Spleen (tissue), 11 donors: ENCODE data around the gene PTPN11. TPM values are rescaled to one million over a fixed set of nuclear protein-coding genes. Genes with fewer than 3 reads are reported as not detected.

Experiments used
- DNase-seq: peaks from one replicate; pipeline ENCODE4 v3.0.0-alpha.2; 2020
- H3K27ac ChIP-seq, 8 donors: fragments of 200-600 bp; sonication (generic) in 7 of 8; 1 replicate in 4 of 8; 2 replicates in 4 of 8; pipeline versions ENCODE4 v1.5.0 to v1.8.0; 2016 to 2021; ENCODE audit warnings: inconsistent platforms in 4 of 8, mild to moderate bottlenecking in 4 of 8, moderate library complexity in 1 of 8
- H3K27me3 ChIP-seq, 7 donors: fragments of 200-600 bp; sonication (generic) in 6 of 7; replicated peaks in 1 of 7; 1 replicate in 4 of 7; 2 replicates in 3 of 7; pipeline versions ENCODE4 v1.5.0 to v1.8.0; 2016 to 2021; ENCODE audit warnings: inconsistent platforms in 3 of 7, mild to moderate bottlenecking in 1 of 7
- H3K36me3 ChIP-seq, 6 donors: fragments of 200-600 bp; sonication (generic) in 5 of 6; 1 replicate in 4 of 6; 2 replicates in 2 of 6; pipeline versions ENCODE4 v1.5.0 to v1.8.0; 2016 to 2021; ENCODE audit warnings: inconsistent platforms in 2 of 6
- H3K4me1 ChIP-seq, 6 donors: fragments of 200-600 bp; sonication (generic) in 5 of 6; 1 replicate in 3 of 6; 2 replicates in 3 of 6; pipeline versions ENCODE4 v1.5.0 to v1.8.0; 2016 to 2021; ENCODE audit warnings: inconsistent platforms in 3 of 6
- H3K4me3 ChIP-seq, 8 donors: fragments of 200-600 bp; sonication (generic) in 7 of 8; 1 replicate in 4 of 8; 2 replicates in 4 of 8; pipeline versions ENCODE4 v1.5.0 to v1.8.0; 2016 to 2021; ENCODE audit warnings: inconsistent platforms in 4 of 8, mild to moderate bottlenecking in 4 of 8, moderate library complexity in 2 of 8
- H3K9me3 ChIP-seq, 8 donors: fragments of 200-600 bp; sonication (generic) in 7 of 8; 1 replicate in 4 of 8; 2 replicates in 4 of 8; pipeline versions ENCODE4 v1.5.0 to v1.8.0; 2016 to 2021; ENCODE audit warnings: inconsistent platforms in 4 of 8
- CTCF ChIP-seq, 11 experiments: fragments of 200-600 bp in 7 of 11; fragments of 450-650 bp in 4 of 11; sonication (generic) in 4 of 11; IDR thresholded peaks in 8 of 11; conservative IDR thresholded peaks in 3 of 11; 1 replicate in 7 of 11; 2 replicates in 4 of 11; pipeline versions ENCODE4 v1.4.0 to v1.8.0; 2016 to 2021; ENCODE audit warnings: antibody characterized with exemption in 11 of 11, inconsistent platforms in 4 of 11, mild to moderate bottlenecking in 1 of 11
- POLR2A ChIP-seq, 3 donors: fragments of 450-650 bp; IDR thresholded peaks; one replicate each; pipeline ENCODE4 v1.5.1; 2017; ENCODE audit warnings: antibody characterized with exemption in 3 of 3, mild to moderate bottlenecking in 1 of 3
- POLR2AphosphoS5 ChIP-seq, 3 donors: sonication (generic); formaldehyde crosslinking; IDR thresholded peaks; one replicate each; pipeline ENCODE4 v1.5.1; 2017; ENCODE audit warnings: antibody characterized with exemption in 3 of 3
- WGBS, 5 donors: extraction: QIAGEN DNeasy Blood & Tissue Kit in 3 of 5; methylation state at CpG; one replicate each; pipeline versions ENCODE4 v1.1.5 to v1.1.7; 2013 to 2018; 5-methylcytosine and 5-hydroxymethylcytosine counted together
- intact Hi-C: fragments of 100-400 bp; cut with DNase I; formaldehyde crosslinking; loops from one replicate; pipeline ENCODE4 v1.15.0; 2023; ENCODE audit warnings: low total_unique reads
- polyA plus RNA-seq, 3 donors: library from polyadenylated mRNA; stranded (reverse); fragments of 200-250 nt; gene quantifications; one replicate each; pipeline ENCODE4 v1.2.1, GENCODE V29; 2013
- total RNA-seq, 7 donors: library from RNA; depleted of rRNA in 3 of 7; stranded (reverse); fragments of >200 nt in 3 of 7; fragmentation: NEBNext Ultra II Directional in 4 of 7; extraction: Animal tissue kit (Norgen Biotek cat#: 25700) in 4 of 7; gene quantifications; one replicate each; pipeline versions ENCODE4 v1.1.0 to v1.2.1, GENCODE V29; 2016 to 2021
- donor health status: healthy with polysubstance abuse.
- donor health status: DM: no; HTN: no; CAD: no; lungs with moderate emphysema.
- donor health status: DM: no; HTN: no; CAD: no.
- donor health status: Bipolar disorder and iron deficiency.
- donor health status: healthy.
- donor health status: DM: no; HTN: no; CAD: no.
- donor health status: DM: yes; HTN: yes; CAD: no.

PTPN11 gene
- total and polyA plus RNA-seq, 10 donors = 12.1 to 71.8 (median 61.5) TPM

- DNase-seq = no peak
Observed at GRCh38 chr12:112466011-112466422, 47.3 kb downstream of the PTPN11 start.

GRCh38 chr12:112466835-112467234, 48.1 kb downstream of the PTPN11 start:
- H3K27ac ChIP-seq = no peak overlapping the region
- no peaks in the 10 kb centered on the region for H3K27me3 ChIP-seq
- TF ChIP-seq CTCF (IDR thresholded peaks at IDR 0.05 in 8 of 11, conservative IDR thresholded peaks at IDR 0.05 in 3 of 11) (no peak), POLR2AphosphoS5 (IDR thresholded peaks at IDR 0.05) (no peak), POLR2A (IDR thresholded peaks at IDR 0.05) (no peak)
- H3K4me3 ChIP-seq = no peak overlapping the region
- H3K9me3 ChIP-seq = no peaks in the 10 kb centered on the region
- 94 to 100% (median 98%) methylated on average over 3 of the region's 3 CpGs for WGBS, 5 donors
- no peak for DNase-seq
- intact Hi-C loops = no loop called here
- H3K4me1 ChIP-seq = no peaks in the 10 kb centered on the region
- peaks cover 0 to 77% (median 16%) of the 10 kb centered on the region in 6 donors for H3K36me3 ChIP-seq

More at GRCh38 chr12:112466011-112466422, 47.3 kb downstream of the PTPN11 start:
- TF ChIP-seq POLR2A (IDR thresholded peaks at IDR 0.05) (no peak), CTCF (IDR thresholded peaks at IDR 0.05 in 8 of 11, conservative IDR thresholded peaks at IDR 0.05 in 3 of 11) (no peak), POLR2AphosphoS5 (IDR thresholded peaks at IDR 0.05) (no peak)
- H3K9me3 ChIP-seq = no peaks in the 10 kb centered on the region
- intact Hi-C loops = no loop called here
- H3K27me3 ChIP-seq = no peaks in the 10 kb centered on the region
- peaks cover 0 to 80% (median 15%) of the 10 kb centered on the region in 6 donors for H3K36me3 ChIP-seq
- no peak overlapping the region for H3K4me3 ChIP-seq
- H3K4me1 ChIP-seq = no peaks in the 10 kb centered on the region
- no peak overlapping the region for H3K27ac ChIP-seq

- Histone ChIP-seq H3K36me3 (peaks cover 0 to 85% (median 26%) of the 10 kb centered on the region in 6 donors), H3K9me3 (no peaks in the 10 kb centered on the region), H3K4me3 (no peak overlapping the region), H3K4me1 (no peaks in the 10 kb centered on the region), H3K27ac (no peak overlapping the region), H3K27me3 (no peaks in the 10 kb centered on the region)
- intact Hi-C loops = no loop called here
- 85 to 93% (median 92%) methylated on average over 3 of the region's 3 CpGs for WGBS, 5 donors
- DNase-seq = no peak
- TF ChIP-seq CTCF (IDR thresholded peaks at IDR 0.05 in 8 of 11, conservative IDR thresholded peaks at IDR 0.05 in 3 of 11) (no peak), POLR2A (IDR thresholded peaks at IDR 0.05) (no peak), POLR2AphosphoS5 (IDR thresholded peaks at IDR 0.05) (no peak)
Observed at GRCh38 chr12:112468046-112468445, 49.3 kb downstream of the PTPN11 start.

- 84 to 88% (median 85%) methylated on average over 4 of the region's 4 CpGs for WGBS, 5 donors
- intact Hi-C loops = no loop called here
- H3K27me3 ChIP-seq = no peaks in the 10 kb centered on the region
- H3K36me3 ChIP-seq = peaks cover 0 to 96% (median 67%) of the 10 kb centered on the region in 6 donors
- H3K4me1 ChIP-seq = no peaks in the 10 kb centered on the region
- H3K4me3 ChIP-seq = no peak overlapping the region
- TF ChIP-seq CTCF (IDR thresholded peaks at IDR 0.05 in 8 of 11, conservative IDR thresholded peaks at IDR 0.05 in 3 of 11) (no peak), POLR2A (IDR thresholded peaks at IDR 0.05) (no peak), POLR2AphosphoS5 (IDR thresholded peaks at IDR 0.05) (no peak)
- no peak for DNase-seq
- peaks cover 0 to 3% (median 0%) of the 10 kb centered on the region in 8 donors for H3K9me3 ChIP-seq
- H3K27ac ChIP-seq = no peak overlapping the region
Observed at GRCh38 chr12:112473056-112473455, 54.3 kb downstream of the PTPN11 start.
